A549 (cell line): ENCODE results near the gene RNASE12. TPM values are rescaled to one million over a fixed set of nuclear protein-coding genes. Genes with fewer than 3 reads are reported as not detected.
A peak's percentile ranks its signal among the peaks of the same experiment; 100 is the strongest.

Experiments used
- ATAC-seq, 2 experiments: fragments of 200-7000 bp in 1 of 2; fragments of >200 bp in 1 of 2; cut with Nextera tagmentation in 1 of 2; cut with Tn5 transposase in 1 of 2; 3 replicates each; pipeline versions ENCODE4 v1.8.0 to v1.9.1; 2018 to 2020; ENCODE audit warnings: mild to moderate bottlenecking in 1 of 2, moderate library complexity in 1 of 2
- CTCF ChIA-PET: fragments of 300-600 bp; sonication (Branson Sonifier 250); formaldehyde crosslinking; extraction: SDS; loops from one replicate; lab custom pipeline; 2021; ENCODE audit warnings: antibody characterized with exemption, inconsistent platforms; lab: Yijun Ruan, JAX
- POLR2A ChIA-PET: fragments of 350-600 bp; formaldehyde crosslinking; extraction: SDS; loops from one replicate; lab custom pipeline; 2021; ENCODE audit warnings: antibody characterized with exemption, inconsistent platforms; lab: Yijun Ruan, JAX
- DNase-seq, 2 experiments: peaks; one replicate each; pipeline versions ENCODE4 v3.0.0 to v3.0.0-alpha.2; 2011 to 2016; ENCODE audit warnings: low read depth in 1 of 2, low spot score in 1 of 2
- FAIRE-seq: peaks from 2 replicates; lab custom pipeline; 2011; peaks lifted over from hg19 to GRCh38; lab: Jason Lieb, UNC
- H3K27ac ChIP-seq, 2 experiments: fragments of >200 bp; sonication (Bioruptor Twin); formaldehyde crosslinking; 3 replicates each; pipeline ENCODE4 v1.5.1; 2016 to 2017
- H3K4me1 ChIP-seq: fragments of >200 bp; sonication (Bioruptor Twin); formaldehyde crosslinking; 3 replicates; pipeline ENCODE4 v1.6.1; 2016
- H3K4me2 ChIP-seq: fragments of >200 bp; sonication (Bioruptor Twin); formaldehyde crosslinking; 3 replicates; pipeline ENCODE4 v1.6.1; 2016
- H3K4me3 ChIP-seq: fragments of >200 bp; sonication (Bioruptor Twin); formaldehyde crosslinking; 3 replicates; pipeline ENCODE4 v1.5.1; 2016
- H3K9me3 ChIP-seq: fragments of >200 bp; sonication (Bioruptor Twin); formaldehyde crosslinking; 3 replicates; pipeline ENCODE4 v1.6.1; 2016
- BHLHE40 ChIP-seq: IDR thresholded peaks from 2 replicates; pipeline ENCODE4 v1.6.1; 2012; ENCODE audit warnings: low read depth, low read length, inconsistent platforms
- CBX8 ChIP-seq: fragments of 200-600 bp; sonication (generic); IDR thresholded peaks from 2 replicates; pipeline ENCODE4 v1.6.1; 2016
- CEBPB ChIP-seq, 2 experiments: fragments of >200 bp in 1 of 2; sonication (Bioruptor Twin) in 1 of 2; formaldehyde crosslinking in 1 of 2; IDR thresholded peaks; 2 replicates each; pipeline ENCODE4 v1.6.1; 2012 to 2016
- CHD2 ChIP-seq: fragments of 150-350 bp; IDR thresholded peaks from 2 replicates; pipeline ENCODE4 v1.6.1; 2014; ENCODE audit warnings: low read length; ENCODE audit not compliant: partially characterized antibody
- EHF ChIP-seq: fragments of 250-450 bp; sonication (Bioruptor Pico); IDR thresholded peaks from 2 replicates; pipeline ENCODE4 v1.5.0; 2020; ENCODE audit warnings: mild to moderate bottlenecking
- FOSL2 ChIP-seq, 2 experiments: fragments of 450-650 bp in 1 of 2; fragments of >200 bp in 1 of 2; sonication (Bioruptor Twin) in 1 of 2; formaldehyde crosslinking; IDR thresholded peaks; 2 replicates each; pipeline versions ENCODE4 v1.5.0 to v1.6.1; 2016 to 2020; ENCODE audit warnings: mild to moderate bottlenecking in 1 of 2, moderate library complexity in 1 of 2
- GATA3 ChIP-seq: IDR thresholded peaks from 2 replicates; pipeline ENCODE4 v1.6.1; 2012; ENCODE audit warnings: borderline replicate concordance
- HEYL ChIP-seq: fragments of 250-450 bp; sonication (Bioruptor Pico); IDR thresholded peaks from 2 replicates; pipeline ENCODE4 v1.8.0; 2021; ENCODE audit warnings: mild to moderate bottlenecking, moderate library complexity
- HOXA7 ChIP-seq: fragments of 250-450 bp; sonication (Bioruptor Pico); IDR thresholded peaks from 2 replicates; pipeline ENCODE4 v1.5.0; 2020; ENCODE audit warnings: mild to moderate bottlenecking, moderate library complexity
- HOXB13 ChIP-seq: fragments of 250-450 bp; sonication (Bioruptor Pico); IDR thresholded peaks from 2 replicates; pipeline ENCODE4 v1.5.0; 2020; ENCODE audit warnings: low read depth, mild to moderate bottlenecking, moderate library complexity
- HOXB5 ChIP-seq: fragments of 250-450 bp; sonication (Bioruptor Pico); IDR thresholded peaks from 2 replicates; pipeline ENCODE4 v1.5.0; 2020; ENCODE audit warnings: mild to moderate bottlenecking, moderate library complexity
- JUN ChIP-seq, 2 experiments: fragments of >200 bp; sonication (Bioruptor Twin); formaldehyde crosslinking; IDR thresholded peaks; 2 replicates in 1 of 2; 3 replicates in 1 of 2; pipeline ENCODE4 v1.6.1; 2016 to 2017
- JUNB ChIP-seq: fragments of >200 bp; sonication (Bioruptor Twin); formaldehyde crosslinking; IDR thresholded peaks from 2 replicates; pipeline ENCODE4 v1.6.1; 2016
- KDM1A ChIP-seq: fragments of 200-600 bp; sonication (generic); IDR thresholded peaks from 2 replicates; pipeline ENCODE4 v1.6.1; 2016; ENCODE audit warnings: low read depth, mild to moderate bottlenecking
- KDM5A ChIP-seq: fragments of 200-600 bp; sonication (generic); IDR thresholded peaks from 2 replicates; pipeline ENCODE4 v1.6.1; 2016; ENCODE audit warnings: antibody characterized with exemption, mild to moderate bottlenecking
- MAZ ChIP-seq: fragments of 150-350 bp; IDR thresholded peaks from 2 replicates; pipeline ENCODE4 v1.6.1; 2014; ENCODE audit warnings: antibody characterized with exemption, low read depth, low read length, borderline replicate concordance
- MYC ChIP-seq: IDR thresholded peaks from 2 replicates; pipeline ENCODE4 v1.6.1; 2012; ENCODE audit warnings: mild to moderate bottlenecking, inconsistent platforms, low read length, improper control_type of control experiment, borderline replicate concordance
- NR3C1 ChIP-seq: fragments of >200 bp; sonication (Bioruptor Twin); formaldehyde crosslinking; IDR thresholded peaks from 3 replicates; pipeline ENCODE4 v1.6.1; 2017
- POLR2A ChIP-seq: IDR thresholded peaks from 2 replicates; pipeline ENCODE4 v1.6.1; 2012; ENCODE audit warnings: mild to moderate bottlenecking, low read length
- POLR2AphosphoS2 ChIP-seq: conservative IDR thresholded peaks from 2 replicates; pipeline ENCODE4 v1.6.1; 2012; ENCODE audit warnings: low read length, improper control_type of control experiment, inconsistent platforms
- RAD21 ChIP-seq, 2 experiments: fragments of >200 bp in 1 of 2; sonication (Bioruptor Twin) in 1 of 2; formaldehyde crosslinking in 1 of 2; IDR thresholded peaks in 1 of 2; conservative IDR thresholded peaks in 1 of 2; 2 replicates in 1 of 2; 3 replicates in 1 of 2; pipeline ENCODE4 v1.6.1; 2012 to 2018; ENCODE audit warnings: inconsistent platforms in 1 of 2
- RCOR1 ChIP-seq: fragments of 150-350 bp; IDR thresholded peaks from 2 replicates; pipeline ENCODE4 v1.6.1; 2014; ENCODE audit warnings: antibody characterized with exemption, low read length, low read depth
- RFX5 ChIP-seq: fragments of 450-650 bp; IDR thresholded peaks from 2 replicates; pipeline ENCODE4 v1.7.1; 2014; ENCODE audit warnings: antibody characterized with exemption, mild to moderate bottlenecking, moderate library complexity
- RNF2 ChIP-seq: fragments of 200-600 bp; sonication (generic); IDR thresholded peaks from 2 replicates; pipeline ENCODE4 v1.6.1; 2016; ENCODE audit warnings: low read depth, mild to moderate bottlenecking, antibody characterized with exemption, moderate library complexity, borderline replicate concordance
- SREBF2 ChIP-seq: fragments of 450-650 bp; IDR thresholded peaks from 2 replicates; pipeline ENCODE4 v1.6.1; 2014; ENCODE audit warnings: mild to moderate bottlenecking, moderate library complexity
- TFCP2L1 ChIP-seq: fragments of 250-450 bp; sonication (Bioruptor Pico); IDR thresholded peaks from 2 replicates; pipeline ENCODE4 v1.5.0; 2021; ENCODE audit warnings: mild to moderate bottlenecking
- ZNF302 ChIP-seq: fragments of 250-450 bp; sonication (Bioruptor Pico); IDR thresholded peaks from 2 replicates; pipeline ENCODE4 v1.9.0; 2021; ENCODE audit warnings: inconsistent platforms, mild to moderate bottlenecking, moderate library complexity
- WGBS: methylation state at CpG from one replicate; pipeline ENCODE4 v1.1.6; 2017; ENCODE audit errors: missing lambda C conversion rate; 5-methylcytosine and 5-hydroxymethylcytosine counted together
- polyA plus RNA-seq, 4 experiments: library from polyadenylated mRNA; depleted of rRNA in 3 of 4; stranded (reverse); fragments of >200 nt; fragmentation: RNase III in 1 of 4; extraction: RNeasy Plus Mini Kit Qiagen cat#74134 plus additional on column Dnase treatment in 1 of 4; gene quantifications; 2 replicates in 3 of 4; 3 replicates in 1 of 4; pipeline ENCODE4 v1.2.3, GENCODE V29; 2011 to 2017
- TF ChIP-seq, protein P1 (sequence below): fragments of >200 bp; sonication (Bioruptor Twin); formaldehyde crosslinking; IDR thresholded peaks from 2 replicates; pipeline ENCODE4 v1.6.1; 2016
- TF ChIP-seq, protein P2 (sequence below): fragments of 250-450 bp; sonication (Bioruptor Pico); IDR thresholded peaks from 2 replicates; pipeline ENCODE4 v1.5.0; 2020; ENCODE audit warnings: low read depth, mild to moderate bottlenecking, moderate library complexity
- TF ChIP-seq, protein P3 (sequence below): fragments of 200-600 bp; sonication (generic); IDR thresholded peaks from 2 replicates; pipeline ENCODE4 v1.6.1; 2016; ENCODE audit warnings: antibody characterized with exemption, mild to moderate bottlenecking, moderate library complexity

RNASE12 gene
- polyA plus RNA-seq, 2 of the 4 experiments (the other 2 are of a cell fraction): not detected

DNA sequence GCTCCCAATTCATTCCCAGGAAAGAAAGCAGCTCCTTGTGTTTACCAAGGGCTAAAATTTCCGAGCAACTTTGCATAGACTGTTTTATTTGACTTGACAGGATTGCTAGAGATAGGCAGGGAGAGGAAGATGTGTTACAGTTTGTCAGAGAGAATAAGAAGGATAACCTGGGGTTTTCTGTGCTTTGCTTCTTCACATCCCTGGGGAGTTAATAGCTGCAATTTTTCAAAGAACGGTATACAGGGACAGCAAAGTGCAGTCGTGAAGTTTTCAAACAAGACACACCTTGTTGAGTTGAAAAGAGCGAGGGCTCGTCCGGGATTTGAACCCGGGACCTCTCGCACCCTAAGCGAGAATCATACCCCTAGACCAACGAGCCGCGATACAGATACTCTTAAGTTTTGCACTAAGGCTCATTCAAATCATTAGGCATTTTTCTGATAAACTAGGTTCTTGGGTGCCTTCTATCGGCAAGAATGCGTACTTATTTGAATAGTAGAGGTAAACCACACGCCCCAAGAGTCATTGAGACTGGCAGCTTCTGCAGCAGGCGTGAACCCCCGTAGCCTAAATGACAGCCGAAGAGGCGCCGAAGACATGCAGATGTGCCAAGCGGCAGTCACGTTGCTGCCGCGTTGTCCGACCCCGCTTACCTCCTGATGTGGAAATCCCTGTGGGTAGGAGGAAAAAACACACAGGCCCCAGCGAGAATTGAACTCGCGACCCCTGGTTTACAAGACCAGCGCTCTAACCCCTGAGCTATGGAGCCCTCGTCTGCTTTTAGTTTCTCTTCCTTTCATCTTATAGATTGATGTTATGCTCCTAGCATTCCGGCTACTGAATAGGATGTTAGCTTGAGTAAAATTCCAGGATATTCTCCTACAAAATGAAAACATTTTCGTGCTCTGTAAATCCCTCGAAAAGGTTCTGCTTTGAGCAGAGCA is 22.2 kb upstream of the RNASE12 start (continued):
- TF ChIP-seq HOXA7 (CRISPR knock-in tag) (0 out of 2 replicates have a peak, but pooled peaks have one; percentile 73), RAD21 (conservative IDR thresholded peaks at IDR 0.05 in 1 of 2, IDR thresholded peaks at IDR 0.05 in 1 of 2) (0 out of 5 replicates have a peak, but pooled peaks have one; percentile 1 to 21), KDM1A (no peak), JUNB (no peak), HEYL (CRISPR knock-in tag) (no peak), SREBF2 (peak; percentile 79), GATA3 (peak; percentile 60; the same call in 1 of the 2 replicates), MYC (peak; percentile 80), NR3C1 (no peak), TFCP2L1 (peak; percentile 75; the same call in 1 of the 2 replicates), CHD2 (no peak), JUN (IDR thresholded peaks at IDR 0.05) (peak in 1 of 2 experiments; percentile 55; a peak in 2 of 5 replicates), RFX5 (peak; percentile 16; the same call in 1 of the 2 replicates), MAZ (0 out of 2 replicates have a peak, but pooled peaks have one; percentile 67), HOXB13 (CRISPR knock-in tag) (no peak; the same call in 1 of the 2 replicates), ZNF302 (no peak), BHLHE40 (0 out of 2 replicates have a peak, but pooled peaks have one; percentile 38)

DNA sequence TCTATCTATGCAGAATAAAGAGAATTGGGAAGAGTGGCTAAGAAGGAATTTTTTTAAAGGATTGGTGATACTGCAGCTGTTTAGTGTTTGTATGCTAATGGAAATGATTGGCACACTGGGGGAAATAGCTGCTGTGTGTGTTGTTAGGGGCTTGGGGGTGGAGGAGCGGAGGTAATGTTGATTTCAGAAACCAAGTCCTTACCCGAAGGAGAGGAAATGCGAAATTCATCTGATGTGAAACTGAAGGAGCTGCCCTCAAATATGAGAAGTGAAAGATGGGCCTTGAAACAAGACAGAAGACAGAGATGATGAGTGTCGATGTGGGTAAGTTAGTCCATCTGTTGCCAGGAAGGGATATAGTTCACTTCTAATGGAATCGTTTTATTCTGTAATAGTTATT is 21.2 kb upstream of the RNASE12 start:
- FAIRE-seq (no peak), DNase-seq (no peak), ATAC-seq (no peak)
- no peak overlapping the region for H3K27ac ChIP-seq
- TF ChIP-seq RNF2 (no peak), RFX5 (no peak), RCOR1 (no peak), POLR2AphosphoS2 (no peak), CEBPB (IDR thresholded peaks at IDR 0.05) (no peak), HOXB5 (no peak), HEYL (CRISPR knock-in tag) (no peak), FOSL2 (IDR thresholded peaks at IDR 0.05) (no peak), FOSL2 (CRISPR knock-in tag; IDR thresholded peaks at IDR 0.05) (no peak), EHF (CRISPR knock-in tag) (no peak), CBX8 (no peak), KDM5A (no peak), KDM1A (no peak), POLR2A (no peak)
- TF ChIP-seq, protein P1, sequence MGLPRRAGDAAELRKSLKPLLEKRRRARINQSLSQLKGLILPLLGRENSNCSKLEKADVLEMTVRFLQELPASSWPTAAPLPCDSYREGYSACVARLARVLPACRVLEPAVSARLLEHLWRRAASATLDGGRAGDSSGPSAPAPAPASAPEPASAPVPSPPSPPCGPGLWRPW: no peak
- TF ChIP-seq, protein P2, sequence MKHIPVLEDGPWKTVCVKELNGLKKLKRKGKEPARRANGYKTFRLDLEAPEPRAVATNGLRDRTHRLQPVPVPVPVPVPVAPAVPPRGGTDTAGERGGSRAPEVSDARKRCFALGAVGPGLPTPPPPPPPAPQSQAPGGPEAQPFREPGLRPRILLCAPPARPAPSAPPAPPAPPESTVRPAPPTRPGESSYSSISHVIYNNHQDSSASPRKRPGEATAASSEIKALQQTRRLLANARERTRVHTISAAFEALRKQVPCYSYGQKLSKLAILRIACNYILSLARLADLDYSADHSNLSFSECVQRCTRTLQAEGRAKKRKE: no peak
- TF ChIP-seq, protein P3, sequence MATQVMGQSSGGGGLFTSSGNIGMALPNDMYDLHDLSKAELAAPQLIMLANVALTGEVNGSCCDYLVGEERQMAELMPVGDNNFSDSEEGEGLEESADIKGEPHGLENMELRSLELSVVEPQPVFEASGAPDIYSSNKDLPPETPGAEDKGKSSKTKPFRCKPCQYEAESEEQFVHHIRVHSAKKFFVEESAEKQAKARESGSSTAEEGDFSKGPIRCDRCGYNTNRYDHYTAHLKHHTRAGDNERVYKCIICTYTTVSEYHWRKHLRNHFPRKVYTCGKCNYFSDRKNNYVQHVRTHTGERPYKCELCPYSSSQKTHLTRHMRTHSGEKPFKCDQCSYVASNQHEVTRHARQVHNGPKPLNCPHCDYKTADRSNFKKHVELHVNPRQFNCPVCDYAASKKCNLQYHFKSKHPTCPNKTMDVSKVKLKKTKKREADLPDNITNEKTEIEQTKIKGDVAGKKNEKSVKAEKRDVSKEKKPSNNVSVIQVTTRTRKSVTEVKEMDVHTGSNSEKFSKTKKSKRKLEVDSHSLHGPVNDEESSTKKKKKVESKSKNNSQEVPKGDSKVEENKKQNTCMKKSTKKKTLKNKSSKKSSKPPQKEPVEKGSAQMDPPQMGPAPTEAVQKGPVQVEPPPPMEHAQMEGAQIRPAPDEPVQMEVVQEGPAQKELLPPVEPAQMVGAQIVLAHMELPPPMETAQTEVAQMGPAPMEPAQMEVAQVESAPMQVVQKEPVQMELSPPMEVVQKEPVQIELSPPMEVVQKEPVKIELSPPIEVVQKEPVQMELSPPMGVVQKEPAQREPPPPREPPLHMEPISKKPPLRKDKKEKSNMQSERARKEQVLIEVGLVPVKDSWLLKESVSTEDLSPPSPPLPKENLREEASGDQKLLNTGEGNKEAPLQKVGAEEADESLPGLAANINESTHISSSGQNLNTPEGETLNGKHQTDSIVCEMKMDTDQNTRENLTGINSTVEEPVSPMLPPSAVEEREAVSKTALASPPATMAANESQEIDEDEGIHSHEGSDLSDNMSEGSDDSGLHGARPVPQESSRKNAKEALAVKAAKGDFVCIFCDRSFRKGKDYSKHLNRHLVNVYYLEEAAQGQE: no peak
- H3K4me2 ChIP-seq: peak overlapping the region; percentile 58
- WGBS: 49% methylated on average over 5 of the region's 5 CpGs
- no peak overlapping the region for H3K4me3 ChIP-seq
- peaks cover 32% of the 10 kb centered on the region for H3K4me1 ChIP-seq
- H3K9me3 ChIP-seq: no peaks in the 10 kb centered on the region
- CTCF ChIA-PET: interaction anchor here (1.3 to 4.0 kb wide), 10 partner anchors 10 to 300 kb away, joined by 5 to 37 read pairs (median 8); partner anchors contain the start of genes APEX1, PIP4P1 and RNASE4
- POLR2A ChIA-PET: interaction anchor here (1.9 to 2.3 kb wide), 2 partner anchors 18 to 69 kb away, joined by 10 to 20 read pairs; no protein-coding TSS in a partner anchor
